GM12878 (cell line): Measurements from ENCODE around the gene PTK7. TPM values are rescaled to one million over a fixed set of nuclear protein-coding genes. Genes with fewer than 3 reads are reported as not detected.

Experiments used
- ASH2L ChIP-seq: fragments of 300-600, 200-600 bp; sonication (generic); IDR thresholded peaks from 2 replicates; pipeline ENCODE4 v1.6.1; 2017; ENCODE audit warnings: low read depth, mild to moderate bottlenecking, borderline replicate concordance
- CBX3 ChIP-seq: fragments of 200-600 bp; sonication (generic); IDR thresholded peaks from 2 replicates; pipeline ENCODE4 v1.6.1; 2016; ENCODE audit warnings: low read depth, borderline replicate concordance
- CUX1 ChIP-seq: IDR thresholded peaks from 2 replicates; pipeline ENCODE4 v1.6.1; 2012; ENCODE audit warnings: improper control_type of control experiment, low read depth, low read length; ENCODE audit not compliant: insufficient replicate concordance
- E2F4 ChIP-seq: IDR thresholded peaks from 2 replicates; pipeline ENCODE4 v1.6.1; 2012; ENCODE audit warnings: low read depth, low read length, improper control_type of control experiment
- GABPA ChIP-seq: IDR thresholded peaks from 2 replicates; pipeline ENCODE4 v1.6.1; 2014; ENCODE audit warnings: antibody characterized with exemption, low read depth, mild to moderate bottlenecking, inconsistent platforms
- JUND ChIP-seq: IDR thresholded peaks from 2 replicates; pipeline ENCODE4 v1.6.1; 2012; ENCODE audit warnings: low read depth, mild to moderate bottlenecking, low read length, improper control_type of control experiment, moderate library complexity
- MYB ChIP-seq: fragments of 150-350 bp; IDR thresholded peaks from 2 replicates; pipeline ENCODE4 v1.6.1; 2014; ENCODE audit warnings: mild to moderate bottlenecking, low read depth, low read length, borderline replicate concordance
- POLR2AphosphoS2 ChIP-seq: IDR thresholded peaks from 2 replicates; pipeline ENCODE4 v1.6.1; 2011; ENCODE audit warnings: low read depth, mild to moderate bottlenecking, low read length, improper control_type of control experiment, moderate library complexity
- POU2F2 ChIP-seq: IDR thresholded peaks from 3 replicates; pipeline ENCODE4 v1.6.1; 2011; ENCODE audit warnings: low read depth, mild to moderate bottlenecking, low read length, borderline replicate concordance
- SPI1 ChIP-seq: IDR thresholded peaks from 2 replicates; pipeline ENCODE4 v1.6.1; 2011; ENCODE audit warnings: low read depth, mild to moderate bottlenecking, low read length, moderate library complexity, borderline replicate concordance; ENCODE audit not compliant: insufficient read depth
- SREBF1 ChIP-seq: IDR thresholded peaks from 2 replicates; pipeline ENCODE4 v1.6.1; 2012; ENCODE audit warnings: mild to moderate bottlenecking, low read length
- SRF ChIP-seq, 2 experiments: IDR thresholded peaks; 2 replicates each; pipeline ENCODE4 v1.6.1; 2011; ENCODE audit warnings: low read depth in 2 of 2, low read length in 2 of 2, mild to moderate bottlenecking in 1 of 2, moderate library complexity in 1 of 2
- USF1 ChIP-seq: IDR thresholded peaks from 2 replicates; pipeline ENCODE4 v1.6.1; 2011; ENCODE audit warnings: borderline replicate concordance, low read depth, mild to moderate bottlenecking, moderate library complexity, mixed read lengths, low read length; ENCODE audit not compliant: insufficient read depth; ENCODE audit errors: extremely low read length
- polyA plus RNA-seq, 11 experiments: library from polyadenylated mRNA; depleted of rRNA in 4 of 11; unstranded in 6 of 11; stranded (reverse) in 5 of 11; fragments of >200 nt; fragmentation: Nextera tagmentation in 4 of 11; fragmentation: Illumina TruSeq in 1 of 11; extraction: Ambion mirVana in 4 of 11; extraction: Trizol in 1 of 11; gene quantifications; 1 replicate in 1 of 11; 2 replicates in 10 of 11; pipeline versions ENCODE4 v1.2.1 to v1.2.3, GENCODE V29; 2011 to 2016; ENCODE audit warnings: inconsistent platforms in 2 of 11, missing spikeins in 2 of 11, low read depth in 1 of 11
- total RNA-seq, 4 experiments: library from RNA; depleted of rRNA in 3 of 4; stranded (reverse); fragments of >200 nt in 3 of 4; fragmentation: Illumina TruSeq in 1 of 4; extraction: Trizol in 1 of 4; gene quantifications; 2 replicates each; pipeline versions ENCODE4 v1.2.1 to v1.2.3, GENCODE V29; 2013 to 2021

PTK7 gene
- total and polyA plus RNA-seq, 10 of the 15 experiments (the other 5 are each of a cell fraction or from before 2014, with no cell fraction given): 0.18 to 14.4 (median 3.3) TPM; not detected in 1

DNA sequence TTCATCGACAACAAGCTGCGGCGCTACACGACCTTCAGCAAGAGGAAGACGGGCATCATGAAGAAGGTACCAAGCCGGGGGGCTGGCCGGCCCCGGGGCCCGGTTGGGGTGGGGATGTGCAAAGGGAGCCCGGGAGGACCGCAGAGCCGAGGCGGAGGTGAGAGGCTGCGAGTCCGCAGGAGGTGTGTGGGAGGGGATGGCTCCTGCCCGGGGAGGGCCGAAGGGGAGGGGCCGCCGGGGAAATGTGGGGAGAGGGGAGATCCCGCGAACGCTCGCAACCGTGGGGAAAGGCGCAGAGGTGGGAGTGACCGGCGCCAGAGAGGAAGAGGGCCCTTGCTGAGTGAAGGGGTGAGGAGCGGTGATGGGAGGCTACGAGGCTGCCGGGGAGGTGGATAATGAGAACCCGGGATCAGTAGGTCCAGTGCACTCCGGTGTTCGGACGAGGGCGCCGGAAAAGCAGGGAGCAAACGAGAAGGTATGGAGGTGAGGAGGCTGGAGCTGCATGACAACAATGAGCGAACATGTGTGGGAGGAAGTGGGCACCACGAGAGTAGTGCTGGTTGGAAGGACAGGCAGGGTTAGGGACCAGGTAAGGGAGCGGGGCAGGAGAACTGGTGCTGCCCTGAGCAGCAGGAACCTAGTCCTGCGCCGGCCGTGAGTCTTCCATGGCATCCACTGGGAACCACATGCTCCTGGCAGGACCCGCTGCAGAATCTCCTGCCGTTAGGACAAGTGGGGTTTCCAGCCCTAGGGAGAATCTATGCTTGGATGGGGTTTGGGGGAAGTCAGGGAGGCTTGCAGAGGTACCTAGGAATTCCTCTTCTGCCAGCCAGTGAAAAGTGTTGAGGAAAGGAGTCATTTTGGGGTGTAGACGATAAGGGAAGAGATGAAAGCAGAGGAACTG, 96.2 kb downstream of the PTK7 start (continued):
- TF ChIP-seq POU2F2 (peak; percentile 2; the same call in 1 of the 3 replicates), GABPA (no peak), POLR2AphosphoS2 (no peak), CBX3 (no peak), ASH2L (no peak), SREBF1 (no peak), JUND (no peak), CUX1 (no peak), SRF (IDR thresholded peaks at IDR 0.05; ENCODE audit: low read depth in 2 of 2, low read length in 2 of 2) (no peak), USF1 (no peak), E2F4 (no peak), MYB (no peak), SPI1 (peak; percentile 60; the same call in 1 of the 2 replicates)
